Stimulated activated naive CD8-positive, alpha-beta T cell treated with anti-CD3 and anti-CD28 coated beads, Interleukin-15, Interleukin-2, amounts not matched to agents 100 ng/mL and 50 ng/mL, for 24 hours (primary cell): ENCODE results near the gene OR4A16.

Experiments used
- H3K27ac Mint-ChIP-seq: one replicate; pipeline ENCODE4 v1.8.0; 2021; ENCODE audit warnings: mild to moderate bottlenecking, mixed read lengths
- H3K27me3 Mint-ChIP-seq: one replicate; pipeline ENCODE4 v1.8.0; 2021; ENCODE audit warnings: mixed read lengths
- H3K36me3 Mint-ChIP-seq: one replicate; pipeline ENCODE4 v1.8.0; 2021; ENCODE audit warnings: low read depth, mixed read lengths
- H3K4me1 Mint-ChIP-seq: one replicate; pipeline ENCODE4 v1.8.0; 2021; ENCODE audit warnings: low read depth, mixed read lengths
- H3K4me3 Mint-ChIP-seq: one replicate; pipeline ENCODE4 v1.8.0; 2021; ENCODE audit warnings: mild to moderate bottlenecking, mixed read lengths
- H3K9me3 Mint-ChIP-seq: one replicate; pipeline ENCODE4 v1.8.0; 2021; ENCODE audit warnings: mixed read lengths

Gene OR4A16, protein sequence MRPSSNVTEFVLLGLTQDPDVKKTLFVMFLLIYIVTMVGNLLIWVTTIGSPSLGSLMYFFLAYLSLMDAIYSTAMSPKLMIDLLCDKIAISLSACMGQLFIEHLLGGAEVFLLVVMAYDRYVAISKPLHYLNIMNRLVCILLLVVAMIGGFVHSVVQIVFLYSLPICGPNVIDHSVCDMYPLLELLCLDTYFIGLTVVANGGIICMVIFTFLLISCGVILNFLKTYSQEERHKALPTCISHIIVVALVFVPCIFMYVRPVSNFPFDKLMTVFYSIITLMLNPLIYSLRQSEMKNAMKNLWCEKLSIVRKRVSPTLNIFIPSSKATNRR

DNA sequence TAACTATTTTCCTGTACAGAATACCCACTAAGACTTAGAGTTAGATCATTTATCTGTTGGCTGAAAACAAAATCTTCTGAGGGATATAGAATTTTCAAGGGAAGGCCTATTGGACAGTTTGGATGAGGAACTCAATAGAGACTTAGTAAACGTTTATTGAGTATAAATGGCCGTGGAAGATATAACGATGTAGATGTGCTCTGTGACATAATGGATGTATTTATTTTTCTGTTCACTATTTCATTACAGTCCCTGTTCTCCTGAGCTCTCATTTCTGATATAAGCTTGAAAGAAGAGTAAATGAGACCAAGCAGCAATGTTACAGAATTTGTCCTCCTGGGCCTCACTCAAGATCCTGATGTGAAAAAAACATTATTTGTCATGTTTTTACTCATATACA lies at the start of gene OR4A16:
Gene OR4A16 (plus strand): TSS at position 301 of the 400 bp plus-strand sequence. CDS start 0 bp downstream, at position 301.
- Mint-ChIP-seq H3K4me1 (no peaks in the 10 kb centered on the region), H3K36me3 (no peaks in the 10 kb centered on the region), H3K9me3 (peaks cover 23% of the 10 kb centered on the region), H3K27ac (no peak within 1 kb of the TSS), H3K4me3 (no peak within 1 kb of the TSS), H3K27me3 (no peaks in the 10 kb centered on the region)

DNA sequence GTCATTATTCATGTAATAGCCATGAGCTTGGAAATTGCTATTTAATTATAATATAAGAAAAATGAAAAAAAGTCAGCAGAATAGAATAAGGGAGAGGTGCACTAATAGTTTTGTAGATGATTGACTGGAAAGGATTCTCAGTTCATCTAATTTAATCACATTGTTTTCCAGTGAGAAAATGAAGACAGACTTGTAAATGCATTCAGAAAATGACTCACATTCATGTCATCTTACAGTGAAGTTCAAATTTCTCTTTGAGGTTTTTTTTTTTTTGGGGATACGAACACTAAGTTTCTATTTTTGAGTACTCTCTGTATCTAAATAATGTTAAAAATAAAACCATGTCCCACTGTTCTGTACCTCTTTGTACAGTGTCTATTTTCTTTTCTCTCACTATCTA lies 18.5 kb upstream of the OR4A16 start:
- Mint-ChIP-seq H3K27me3 (no peaks in the 10 kb centered on the region), H3K4me3 (no peak overlapping the region), H3K9me3 (peaks cover 9% of the 10 kb centered on the region), H3K4me1 (no peaks in the 10 kb centered on the region), H3K27ac (no peak overlapping the region), H3K36me3 (no peaks in the 10 kb centered on the region)

DNA sequence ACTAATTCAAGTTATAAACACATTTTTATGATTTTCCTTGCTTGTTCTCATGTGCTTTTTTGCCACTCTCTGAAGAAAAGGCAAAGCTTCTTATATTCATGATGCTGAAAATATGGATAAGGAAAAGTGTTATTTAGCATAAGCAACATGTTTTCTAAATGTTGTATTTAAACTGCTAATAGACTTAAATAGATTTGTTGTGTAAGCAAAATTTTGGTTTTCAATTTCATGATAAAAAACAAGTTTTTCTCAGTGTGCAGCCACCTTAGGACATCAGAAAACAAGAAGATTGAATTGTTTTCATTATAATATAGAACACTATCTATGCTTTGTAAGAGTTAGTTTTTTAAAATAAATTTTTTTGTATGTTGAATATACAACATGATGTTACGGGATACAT lies 2.3 kb downstream of the OR4A16 start:
- Mint-ChIP-seq H3K4me1 (no peaks in the 10 kb centered on the region), H3K9me3 (peaks cover 26% of the 10 kb centered on the region), H3K36me3 (no peaks in the 10 kb centered on the region)

DNA sequence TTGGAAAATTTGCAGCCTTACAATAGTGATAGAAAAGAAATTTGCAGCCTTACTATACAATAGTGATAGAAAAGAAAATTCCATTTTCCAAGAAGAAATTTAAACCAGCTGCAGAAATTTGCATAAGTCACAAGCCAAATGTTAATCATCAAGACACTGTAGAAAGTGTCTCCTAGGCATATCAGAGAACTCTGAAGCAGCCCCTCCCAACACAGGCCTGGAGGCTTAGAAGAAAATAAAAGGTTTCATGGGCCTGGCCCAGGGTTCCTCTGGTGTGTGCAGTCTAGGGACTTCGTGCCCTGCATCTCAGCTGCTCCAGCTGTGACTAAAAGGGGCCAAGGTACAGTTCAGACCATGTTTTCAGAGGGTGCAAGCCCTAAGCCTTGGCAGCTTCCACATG lies 6.0 kb downstream of the OR4A16 start:
- Mint-ChIP-seq H3K27me3 (no peaks in the 10 kb centered on the region), H3K9me3 (peaks cover 19% of the 10 kb centered on the region), H3K36me3 (no peaks in the 10 kb centered on the region), H3K4me3 (no peak overlapping the region), H3K27ac (no peak overlapping the region), H3K4me1 (no peaks in the 10 kb centered on the region)

More for the DNA sequence above, 2.3 kb downstream of the OR4A16 start:
- Mint-ChIP-seq H3K27ac (no peak overlapping the region), H3K4me3 (no peak overlapping the region), H3K27me3 (no peaks in the 10 kb centered on the region)

DNA sequence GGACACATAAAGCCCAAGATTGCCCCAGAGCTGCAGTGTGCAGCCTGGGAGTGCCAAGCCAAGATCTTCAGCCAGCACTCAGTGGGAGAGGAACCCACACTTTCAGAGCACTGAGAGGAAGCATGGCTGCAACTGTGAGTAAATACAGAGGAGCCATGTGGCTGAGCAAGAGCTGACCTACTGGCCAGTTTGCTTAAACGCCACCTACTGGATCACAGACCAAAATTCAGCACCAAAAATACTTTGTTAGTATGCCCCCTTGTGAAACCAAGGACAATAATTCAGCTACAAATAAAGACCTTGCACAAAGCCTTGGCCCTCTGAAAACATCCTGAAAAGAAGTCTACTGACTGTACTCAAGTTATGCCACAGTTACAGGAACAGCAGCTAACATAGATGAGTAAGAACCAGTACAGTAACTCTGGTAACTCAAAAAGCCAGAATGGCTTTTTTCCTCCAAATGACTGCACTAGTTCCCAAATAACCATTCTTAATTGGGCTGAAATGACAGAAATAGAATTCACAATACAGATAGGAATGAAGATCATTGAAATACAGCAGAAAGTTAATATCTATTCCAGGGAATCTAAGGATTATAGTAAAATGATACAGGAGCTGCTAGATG lies 14.7 kb downstream of the OR4A16 start:
- Mint-ChIP-seq H3K4me3 (no peak overlapping the region), H3K27ac (no peak overlapping the region), H3K9me3 (peaks cover 24% of the 10 kb centered on the region), H3K27me3 (no peaks in the 10 kb centered on the region), H3K4me1 (no peaks in the 10 kb centered on the region), H3K36me3 (no peaks in the 10 kb centered on the region)

DNA sequence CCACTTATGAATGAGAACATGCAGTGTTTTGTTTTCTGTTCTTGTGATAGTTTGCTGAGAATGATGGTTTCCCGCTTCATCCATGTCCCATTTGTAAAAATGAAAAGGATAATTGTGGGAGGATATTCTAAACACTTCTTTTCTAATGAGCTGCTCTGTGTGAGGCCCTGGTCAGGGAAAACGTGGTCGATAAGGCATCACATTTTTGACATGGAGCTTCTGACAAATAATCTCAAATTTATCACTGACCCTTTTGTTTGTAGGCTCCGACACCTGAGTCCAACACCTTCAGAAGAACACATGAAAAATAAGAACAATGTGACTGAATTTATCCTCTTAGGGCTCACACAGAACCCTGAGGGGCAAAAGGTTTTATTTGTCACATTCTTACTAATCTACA lies 24.7 kb downstream of the OR4A16 start, which contains the start of gene OR4A15:
Gene OR4A15 (plus strand): TSS at position 301 of the 400 bp plus-strand sequence. CDS start 0 bp downstream, at position 301.
- peaks cover 22% of the 10 kb centered on the region for H3K9me3 Mint-ChIP-seq
- H3K4me1 Mint-ChIP-seq = no peaks in the 10 kb centered on the region
- H3K4me3 Mint-ChIP-seq = no peak within 1 kb of the TSS
- H3K27me3 Mint-ChIP-seq = no peaks in the 10 kb centered on the region
- no peak within 1 kb of the TSS for H3K27ac Mint-ChIP-seq
- H3K36me3 Mint-ChIP-seq = no peaks in the 10 kb centered on the region
